Measurements from ENCODE around the gene ERCC8. TPM values are rescaled to one million over a fixed set of nuclear protein-coding genes. Genes with fewer than 3 reads are reported as not detected.

ERCC8 gene
- total RNA-seq, 1 experiment from 2014 or later: 14.4 TPM

- no peaks in the 10 kb centered on the region for H3K4me1 ChIP-seq (ENCODE audit: control insufficient read depth, insufficient read depth, low read length)
- DNase-seq (ENCODE audit: low read depth, low spot score): no peak
- H3K4me3 ChIP-seq (ENCODE audit: low read depth in 2 of 2, low read length in 2 of 2): no peak overlapping the region
- ChIA-PET POLR2A (no interaction called here), CTCF (no interaction called here)
- no peaks in the 10 kb centered on the region for H3K36me3 ChIP-seq (ENCODE audit: control insufficient read depth, insufficient read depth, low read length)
- in situ Hi-C loops (cut with HindIII; ENCODE audit: low pct_unique_long_range_greater_than_20kb, low sequenced_read_pairs): no loop called here
- ATAC-seq: no peak
- no peaks in the 10 kb centered on the region; the same call in 1 of the 2 replicates for H3K9me3 ChIP-seq (ENCODE audit: control insufficient read depth, insufficient read depth, low read depth, low read length)
- no peaks in the 10 kb centered on the region for H3K27me3 ChIP-seq (ENCODE audit: control insufficient read depth, insufficient read depth, low read length)
- TF ChIP-seq SIN3A (IDR thresholded peaks at IDR 0.05; ENCODE audit: borderline replicate concordance, insufficient read depth, low read depth, low read length): no peak
- no peak for TF ChIP-seq CTCF (IDR thresholded peaks at IDR 0.05)
- no peak for TF ChIP-seq POLR2AphosphoS5 (IDR thresholded peaks at IDR 0.05; ENCODE audit: low read depth, low read length)
- no peak for TF ChIP-seq TCF7L2 (IDR thresholded peaks at IDR 0.05; ENCODE audit: low read depth, low read length)
- no peak for TF ChIP-seq REST (IDR thresholded peaks at IDR 0.05; ENCODE audit: insufficient read depth in 1 of 2, low read depth in 2 of 2, low read length in 1 of 2)
- BruUV-seq (replicated peaks): no TSS peak
- intact Hi-C loops (cut with micrococcal nuclease; ENCODE audit: unreplicated experiment): no loop called here
- H3K27ac ChIP-seq (ENCODE audit: low read length): no peak overlapping the region
These were observed 13.2 kb upstream of the ERCC8 start for GRCh38 chr5:60958088-60958487.

- POLR2A ChIA-PET: interaction anchor here (0.7 kb wide), 1 partner anchor 31 kb away, joined by 5 read pairs; no protein-coding TSS in a partner anchor
- H3K27me3 ChIP-seq (ENCODE audit: control insufficient read depth, insufficient read depth, low read length): no peaks in the 10 kb centered on the region
- intact Hi-C loops (cut with micrococcal nuclease; ENCODE audit: unreplicated experiment) (no loop called here), in situ Hi-C loops (cut with HindIII; ENCODE audit: low pct_unique_long_range_greater_than_20kb, low sequenced_read_pairs) (no loop called here)
- H3K27ac ChIP-seq (ENCODE audit: low read length): no peak overlapping the region
- CTCF ChIA-PET: no interaction called here
- H3K36me3 ChIP-seq (ENCODE audit: control insufficient read depth, insufficient read depth, low read length): no peaks in the 10 kb centered on the region
- H3K4me1 ChIP-seq (ENCODE audit: control insufficient read depth, insufficient read depth, low read length): no peaks in the 10 kb centered on the region
- BruUV-seq (replicated peaks): no TSS peak
- no peak for DNase-seq (ENCODE audit: low read depth, low spot score)
- H3K4me3 ChIP-seq (ENCODE audit: low read depth in 2 of 2, low read length in 2 of 2): no peak overlapping the region
- TF ChIP-seq CTCF (IDR thresholded peaks at IDR 0.05) (no peak), SIN3A (IDR thresholded peaks at IDR 0.05; ENCODE audit: borderline replicate concordance, insufficient read depth, low read depth, low read length) (no peak), REST (IDR thresholded peaks at IDR 0.05; ENCODE audit: insufficient read depth in 1 of 2, low read depth in 2 of 2, low read length in 1 of 2) (no peak), POLR2AphosphoS5 (IDR thresholded peaks at IDR 0.05; ENCODE audit: low read depth, low read length) (no peak), TCF7L2 (IDR thresholded peaks at IDR 0.05; ENCODE audit: low read depth, low read length) (no peak)
- no peak for ATAC-seq
- no peaks in the 10 kb centered on the region; the same call in 1 of the 2 replicates for H3K9me3 ChIP-seq (ENCODE audit: control insufficient read depth, insufficient read depth, low read depth, low read length)
These were observed 10.4 kb upstream of the ERCC8 start for GRCh38 chr5:60955239-60955638.

All from Panc1 (cell line).